Mammary epithelial cell (primary cell): ENCODE data around the gene CPT1C.

Experiments
- EZH2 ChIP-seq: IDR thresholded peaks from 2 replicates; pipeline ENCODE4 v1.6.1; 2012; ENCODE audit warnings: low read length, inconsistent platforms, borderline replicate concordance
- TF ChIP-seq, protein P1 (sequence below), 2 donors: IDR thresholded peaks in 1 of 2; conservative IDR thresholded peaks in 1 of 2; 2 replicates each; pipeline ENCODE4 v1.5.1; 2011 to 2012; ENCODE audit warnings: inconsistent platforms in 2 of 2, low read length in 2 of 2, mild to moderate bottlenecking in 2 of 2, control low read depth in 1 of 2, low read depth in 1 of 2; ENCODE audit not compliant: insufficient read depth in 1 of 2; ENCODE audit errors: extremely low read depth in 1 of 2

DNA sequence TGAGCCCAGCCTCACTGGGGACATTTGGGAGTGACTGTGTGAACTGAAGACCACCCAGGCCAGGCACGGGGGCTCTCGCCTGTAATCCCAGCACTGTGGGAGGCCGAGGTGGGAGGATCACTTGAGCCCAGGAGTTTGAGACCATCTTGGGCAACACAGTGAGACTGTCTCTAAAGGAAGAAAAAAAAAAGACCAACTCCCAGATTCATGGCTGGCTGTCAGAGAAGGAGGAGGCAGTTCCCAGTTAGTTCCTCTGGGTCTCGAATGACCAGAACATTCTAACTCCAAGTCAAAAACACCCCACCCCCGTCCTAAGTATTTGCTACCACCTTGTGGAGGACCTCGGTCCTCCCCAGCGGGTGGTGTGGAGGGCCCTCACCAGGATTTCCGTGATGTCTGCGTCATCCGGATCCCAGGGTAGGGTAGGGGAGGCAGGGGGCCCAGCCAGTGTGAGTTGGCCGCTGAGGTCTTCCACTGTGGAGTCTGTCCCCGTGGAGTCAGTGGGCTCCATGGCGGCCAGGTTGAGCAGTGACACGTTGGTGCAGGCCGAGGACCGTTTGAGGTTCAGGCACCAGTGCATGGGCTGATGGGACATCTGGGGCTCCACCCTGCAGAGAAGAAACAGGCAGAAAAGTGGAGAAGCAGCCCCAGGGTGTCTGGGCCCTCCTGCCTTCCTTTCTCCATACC is 70.9 kb downstream of the CPT1C start:
- TF ChIP-seq, protein P1, sequence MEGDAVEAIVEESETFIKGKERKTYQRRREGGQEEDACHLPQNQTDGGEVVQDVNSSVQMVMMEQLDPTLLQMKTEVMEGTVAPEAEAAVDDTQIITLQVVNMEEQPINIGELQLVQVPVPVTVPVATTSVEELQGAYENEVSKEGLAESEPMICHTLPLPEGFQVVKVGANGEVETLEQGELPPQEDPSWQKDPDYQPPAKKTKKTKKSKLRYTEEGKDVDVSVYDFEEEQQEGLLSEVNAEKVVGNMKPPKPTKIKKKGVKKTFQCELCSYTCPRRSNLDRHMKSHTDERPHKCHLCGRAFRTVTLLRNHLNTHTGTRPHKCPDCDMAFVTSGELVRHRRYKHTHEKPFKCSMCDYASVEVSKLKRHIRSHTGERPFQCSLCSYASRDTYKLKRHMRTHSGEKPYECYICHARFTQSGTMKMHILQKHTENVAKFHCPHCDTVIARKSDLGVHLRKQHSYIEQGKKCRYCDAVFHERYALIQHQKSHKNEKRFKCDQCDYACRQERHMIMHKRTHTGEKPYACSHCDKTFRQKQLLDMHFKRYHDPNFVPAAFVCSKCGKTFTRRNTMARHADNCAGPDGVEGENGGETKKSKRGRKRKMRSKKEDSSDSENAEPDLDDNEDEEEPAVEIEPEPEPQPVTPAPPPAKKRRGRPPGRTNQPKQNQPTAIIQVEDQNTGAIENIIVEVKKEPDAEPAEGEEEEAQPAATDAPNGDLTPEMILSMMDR (conservative IDR thresholded peaks at IDR 0.05 in 1 of 2, IDR thresholded peaks at IDR 0.05 in 1 of 2; ENCODE audit: extremely low read depth in 1 of 2, insufficient read depth in 1 of 2, low read depth in 1 of 2, low read length in 2 of 2): no peak
- TF ChIP-seq EZH2: no peak
